SK-N-SH treated with all-trans-retinoic acid at 6 μM for 48 hours (cell line): Measurements from ENCODE around the gene KRT38.

Experiments used
- ATAC-seq: fragments of 200-7000 bp; cut with Tn5 transposase; 3 replicates; pipeline ENCODE4 v1.9.1; 2020; ENCODE audit warnings: mild to moderate bottlenecking, moderate library complexity
- BACH2 ChIP-seq: fragments of 250-450 bp; sonication (Bioruptor Pico); IDR thresholded peaks from 2 replicates; pipeline ENCODE4 v1.9.0; 2021; ENCODE audit warnings: mild to moderate bottlenecking, borderline replicate concordance
- CSDC2 ChIP-seq: fragments of 250-450 bp; sonication (Bioruptor Pico); IDR thresholded peaks from 2 replicates; pipeline ENCODE4 v1.5.0; 2020; ENCODE audit warnings: mild to moderate bottlenecking, moderate library complexity
- GLIS3 ChIP-seq: fragments of 250-450 bp; sonication (Bioruptor Pico); IDR thresholded peaks from 2 replicates; pipeline ENCODE4 v1.5.0; 2020; ENCODE audit warnings: mild to moderate bottlenecking, moderate library complexity
- ISL1 ChIP-seq: fragments of 250-450 bp; sonication (Bioruptor Pico); IDR thresholded peaks from 2 replicates; pipeline ENCODE4 v2.1.2; 2022; ENCODE audit warnings: mild to moderate bottlenecking, moderate library complexity
- PPARA ChIP-seq: fragments of 250-450 bp; sonication (Bioruptor Pico); IDR thresholded peaks from 2 replicates; pipeline ENCODE4 v1.5.0; 2020; ENCODE audit warnings: mild to moderate bottlenecking, borderline replicate concordance
- RARB ChIP-seq: fragments of 250-450 bp; sonication (Bioruptor Pico); IDR thresholded peaks from 2 replicates; pipeline ENCODE4 v1.8.0; 2021; ENCODE audit warnings: mild to moderate bottlenecking, moderate library complexity
- SNAI2 ChIP-seq: fragments of 250-450 bp; sonication (Bioruptor Pico); IDR thresholded peaks from 2 replicates; pipeline ENCODE4 v1.5.0; 2020; ENCODE audit warnings: mild to moderate bottlenecking, moderate library complexity
- TOX ChIP-seq: fragments of 250-450 bp; sonication (Bioruptor Pico); IDR thresholded peaks from 2 replicates; pipeline ENCODE4 v1.8.0; 2021; ENCODE audit warnings: mild to moderate bottlenecking, moderate library complexity, borderline replicate concordance
- ZC3H10 ChIP-seq: fragments of 250-450 bp; sonication (Bioruptor Pico); IDR thresholded peaks from 2 replicates; pipeline ENCODE4 v1.5.1; 2021; ENCODE audit warnings: mild to moderate bottlenecking, moderate library complexity
- ZFP30 ChIP-seq: fragments of 450-650 bp; formaldehyde crosslinking; IDR thresholded peaks from 2 replicates; pipeline ENCODE4 v1.5.0; 2022; ENCODE audit warnings: mild to moderate bottlenecking, moderate library complexity
- ZNF565 ChIP-seq: fragments of 450-650 bp; formaldehyde crosslinking; conservative IDR thresholded peaks from 2 replicates; pipeline ENCODE4 v1.5.0; 2020; ENCODE audit warnings: low read depth, mild to moderate bottlenecking, moderate library complexity
- ZNF70 ChIP-seq: fragments of 450-650 bp; formaldehyde crosslinking; IDR thresholded peaks from 2 replicates; pipeline ENCODE4 v1.5.0; 2020; ENCODE audit warnings: mild to moderate bottlenecking, moderate library complexity
- ZNF8 ChIP-seq: fragments of 450-650 bp; formaldehyde crosslinking; IDR thresholded peaks from 2 replicates; pipeline ENCODE4 v1.5.0; 2020; ENCODE audit warnings: mild to moderate bottlenecking, moderate library complexity
- TF ChIP-seq, protein P1 (sequence below): fragments of 250-450 bp; sonication (Bioruptor Pico); IDR thresholded peaks from 2 replicates; pipeline ENCODE4 v1.5.0; 2020; ENCODE audit warnings: mild to moderate bottlenecking, moderate library complexity
- TF ChIP-seq, protein P2 (sequence below): fragments of 250-450 bp; sonication (Bioruptor Pico); IDR thresholded peaks from 2 replicates; pipeline ENCODE4 v1.5.1; 2020; ENCODE audit warnings: low read depth, mild to moderate bottlenecking, moderate library complexity
- TF ChIP-seq, protein P3 (sequence below): fragments of 250-450 bp; sonication (Bioruptor Pico); IDR thresholded peaks from 2 replicates; pipeline ENCODE4 v1.8.0; 2020; ENCODE audit warnings: mild to moderate bottlenecking, moderate library complexity, borderline replicate concordance

KRT38 gene

DNA sequence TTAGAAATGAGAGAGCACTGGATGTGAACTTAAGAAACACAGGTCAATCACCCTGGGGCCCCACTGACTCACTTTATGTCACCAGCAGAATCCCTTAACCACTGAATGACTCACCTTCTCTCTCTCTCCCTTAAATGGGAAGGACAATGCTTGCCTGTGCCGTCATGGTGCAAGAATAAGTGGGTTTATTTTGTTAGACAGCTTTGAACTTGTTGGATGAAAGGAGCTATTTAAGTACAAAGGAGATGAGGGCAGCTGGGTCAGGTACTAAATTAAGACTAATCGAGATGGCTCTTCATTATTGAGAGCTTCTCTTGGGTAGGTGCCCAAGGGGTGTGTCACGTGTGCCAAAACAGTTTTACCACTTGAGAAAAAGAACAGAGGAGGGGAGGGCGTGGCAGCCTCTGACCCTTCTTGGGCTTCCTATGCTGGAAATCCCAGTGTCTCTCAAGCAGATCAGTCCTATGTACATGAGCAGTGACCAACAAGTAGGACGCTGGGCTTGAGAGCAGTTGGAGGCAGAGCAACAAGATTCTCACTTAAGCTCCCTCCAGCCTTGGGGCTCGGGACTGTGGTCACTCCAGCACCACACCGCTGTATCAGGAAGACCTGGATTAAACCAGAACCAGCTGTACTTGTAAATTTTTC lies 36.6 kb downstream of the KRT38 start (continued):
- no peak for TF ChIP-seq ZNF565 (CRISPR knock-in tag)
- no peak for TF ChIP-seq PPARA
- no peak for TF ChIP-seq SNAI2 (CRISPR knock-in tag)
- no peak for TF ChIP-seq ZC3H10 (CRISPR knock-in tag)
- TF ChIP-seq CSDC2 (CRISPR knock-in tag) = no peak
- no peak for TF ChIP-seq ISL1
- TF ChIP-seq, protein P1, sequence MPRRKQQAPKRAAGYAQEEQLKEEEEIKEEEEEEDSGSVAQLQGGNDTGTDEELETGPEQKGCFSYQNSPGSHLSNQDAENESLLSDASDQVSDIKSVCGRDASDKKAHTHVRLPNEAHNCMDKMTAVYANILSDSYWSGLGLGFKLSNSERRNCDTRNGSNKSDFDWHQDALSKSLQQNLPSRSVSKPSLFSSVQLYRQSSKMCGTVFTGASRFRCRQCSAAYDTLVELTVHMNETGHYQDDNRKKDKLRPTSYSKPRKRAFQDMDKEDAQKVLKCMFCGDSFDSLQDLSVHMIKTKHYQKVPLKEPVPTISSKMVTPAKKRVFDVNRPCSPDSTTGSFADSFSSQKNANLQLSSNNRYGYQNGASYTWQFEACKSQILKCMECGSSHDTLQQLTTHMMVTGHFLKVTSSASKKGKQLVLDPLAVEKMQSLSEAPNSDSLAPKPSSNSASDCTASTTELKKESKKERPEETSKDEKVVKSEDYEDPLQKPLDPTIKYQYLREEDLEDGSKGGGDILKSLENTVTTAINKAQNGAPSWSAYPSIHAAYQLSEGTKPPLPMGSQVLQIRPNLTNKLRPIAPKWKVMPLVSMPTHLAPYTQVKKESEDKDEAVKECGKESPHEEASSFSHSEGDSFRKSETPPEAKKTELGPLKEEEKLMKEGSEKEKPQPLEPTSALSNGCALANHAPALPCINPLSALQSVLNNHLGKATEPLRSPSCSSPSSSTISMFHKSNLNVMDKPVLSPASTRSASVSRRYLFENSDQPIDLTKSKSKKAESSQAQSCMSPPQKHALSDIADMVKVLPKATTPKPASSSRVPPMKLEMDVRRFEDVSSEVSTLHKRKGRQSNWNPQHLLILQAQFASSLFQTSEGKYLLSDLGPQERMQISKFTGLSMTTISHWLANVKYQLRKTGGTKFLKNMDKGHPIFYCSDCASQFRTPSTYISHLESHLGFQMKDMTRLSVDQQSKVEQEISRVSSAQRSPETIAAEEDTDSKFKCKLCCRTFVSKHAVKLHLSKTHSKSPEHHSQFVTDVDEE (CRISPR knock-in tag) = no peak

DNA sequence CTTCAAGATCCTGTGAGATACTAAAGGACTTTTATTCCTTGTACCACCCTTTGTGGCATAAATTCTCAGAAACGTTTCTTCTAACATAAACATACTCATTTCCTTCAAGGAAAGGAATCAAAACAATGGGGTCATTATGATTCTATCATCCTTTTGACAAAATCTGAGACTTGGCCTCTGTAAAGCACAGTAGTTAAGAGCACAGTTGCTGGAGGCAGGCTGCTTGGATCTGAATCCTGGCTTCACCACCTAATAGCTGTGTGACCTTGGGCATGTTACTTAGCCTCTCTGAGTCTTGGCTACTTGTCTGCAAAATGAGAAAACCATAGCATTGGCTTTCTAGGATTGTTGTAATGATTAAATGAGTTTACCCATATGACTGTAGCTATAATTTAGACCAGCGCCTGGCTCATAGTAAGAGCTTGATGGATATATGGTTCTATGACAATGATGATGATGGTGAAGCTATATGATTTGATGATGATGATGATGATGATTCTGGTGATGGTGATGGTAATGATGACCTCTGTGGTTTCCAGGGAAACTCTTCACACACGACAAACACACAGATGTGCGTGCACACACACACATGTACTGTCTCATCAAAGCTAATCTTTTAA lies 37.3 kb downstream of the KRT38 start:
- no peak for TF ChIP-seq ISL1
- TF ChIP-seq, protein P2, sequence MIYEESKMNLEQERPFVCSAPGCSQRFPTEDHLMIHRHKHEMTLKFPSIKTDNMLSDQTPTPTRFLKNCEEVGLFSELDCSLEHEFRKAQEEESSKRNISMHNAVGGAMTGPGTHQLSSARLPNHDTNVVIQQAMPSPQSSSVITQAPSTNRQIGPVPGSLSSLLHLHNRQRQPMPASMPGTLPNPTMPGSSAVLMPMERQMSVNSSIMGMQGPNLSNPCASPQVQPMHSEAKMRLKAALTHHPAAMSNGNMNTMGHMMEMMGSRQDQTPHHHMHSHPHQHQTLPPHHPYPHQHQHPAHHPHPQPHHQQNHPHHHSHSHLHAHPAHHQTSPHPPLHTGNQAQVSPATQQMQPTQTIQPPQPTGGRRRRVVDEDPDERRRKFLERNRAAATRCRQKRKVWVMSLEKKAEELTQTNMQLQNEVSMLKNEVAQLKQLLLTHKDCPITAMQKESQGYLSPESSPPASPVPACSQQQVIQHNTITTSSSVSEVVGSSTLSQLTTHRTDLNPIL (CRISPR knock-in tag) = no peak
- TF ChIP-seq TOX (CRISPR knock-in tag) = no peak
- TF ChIP-seq PPARA = no peak
- TF ChIP-seq GLIS3 (CRISPR knock-in tag) = no peak
- ATAC-seq = no peak

DNA sequence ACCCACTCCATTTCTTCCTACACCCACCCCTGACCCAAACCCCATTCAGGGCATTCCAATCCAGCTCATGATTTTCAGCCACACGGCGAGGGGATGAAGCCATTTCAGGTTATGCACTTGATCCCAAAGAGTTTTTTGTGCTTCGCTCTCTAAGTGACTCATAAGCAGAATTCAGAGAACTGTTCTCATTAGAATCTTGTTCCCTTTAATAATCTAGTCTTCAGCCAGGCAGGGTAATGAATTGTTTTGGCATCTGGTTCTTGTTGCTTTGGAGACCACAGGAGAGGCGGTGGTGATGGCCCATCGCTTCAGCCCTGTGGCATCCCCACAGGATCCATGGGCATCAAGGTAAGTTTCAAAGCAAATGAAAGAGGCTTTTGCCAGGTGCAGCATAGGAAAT lies 38.6 kb downstream of the KRT38 start:
- ATAC-seq = no peak
- TF ChIP-seq, protein P3, sequence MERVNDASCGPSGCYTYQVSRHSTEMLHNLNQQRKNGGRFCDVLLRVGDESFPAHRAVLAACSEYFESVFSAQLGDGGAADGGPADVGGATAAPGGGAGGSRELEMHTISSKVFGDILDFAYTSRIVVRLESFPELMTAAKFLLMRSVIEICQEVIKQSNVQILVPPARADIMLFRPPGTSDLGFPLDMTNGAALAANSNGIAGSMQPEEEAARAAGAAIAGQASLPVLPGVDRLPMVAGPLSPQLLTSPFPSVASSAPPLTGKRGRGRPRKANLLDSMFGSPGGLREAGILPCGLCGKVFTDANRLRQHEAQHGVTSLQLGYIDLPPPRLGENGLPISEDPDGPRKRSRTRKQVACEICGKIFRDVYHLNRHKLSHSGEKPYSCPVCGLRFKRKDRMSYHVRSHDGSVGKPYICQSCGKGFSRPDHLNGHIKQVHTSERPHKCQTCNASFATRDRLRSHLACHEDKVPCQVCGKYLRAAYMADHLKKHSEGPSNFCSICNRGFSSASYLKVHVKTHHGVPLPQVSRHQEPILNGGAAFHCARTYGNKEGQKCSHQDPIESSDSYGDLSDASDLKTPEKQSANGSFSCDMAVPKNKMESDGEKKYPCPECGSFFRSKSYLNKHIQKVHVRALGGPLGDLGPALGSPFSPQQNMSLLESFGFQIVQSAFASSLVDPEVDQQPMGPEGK = no peak
- TF ChIP-seq TOX (CRISPR knock-in tag) (no peak), ZFP30 (CRISPR knock-in tag) (no peak), BACH2 (CRISPR knock-in tag) (no peak), ZC3H10 (CRISPR knock-in tag) (no peak)
- TF ChIP-seq, all 23 proteins: peak for 0

DNA sequence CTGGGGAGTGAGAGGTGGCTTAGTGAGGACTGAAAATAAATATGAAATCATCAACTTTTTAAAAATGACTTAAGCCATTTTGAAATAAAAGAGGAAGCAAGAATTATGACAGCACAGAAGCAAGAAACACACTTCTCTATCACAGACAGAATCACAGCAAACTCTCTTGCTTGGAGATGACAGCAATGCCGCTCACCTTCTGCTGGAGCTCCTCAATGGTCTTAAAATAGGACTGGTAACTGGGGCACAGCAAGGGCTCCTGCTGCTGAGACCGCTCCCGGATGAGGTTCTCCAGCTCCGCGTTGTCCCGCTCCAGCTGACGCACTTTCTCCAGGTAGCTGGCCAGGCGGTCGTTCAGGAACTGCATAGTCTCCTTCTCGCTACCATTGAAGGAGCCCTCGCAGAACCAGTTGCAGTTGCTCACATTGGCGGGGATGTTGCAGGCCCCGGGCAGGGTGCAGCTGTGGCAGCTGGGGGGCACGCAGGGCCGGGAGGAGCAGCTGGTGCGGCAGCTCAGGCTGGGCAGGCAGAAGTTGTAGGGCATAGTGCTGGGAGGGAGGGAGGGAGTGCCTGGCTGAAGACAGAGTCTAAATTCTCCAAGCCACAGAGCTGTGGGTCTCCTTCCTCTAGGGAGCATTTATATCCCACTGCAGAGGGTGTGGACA lies 43.7 kb downstream of the KRT38 start, which contains the start of gene KRT31:
Gene KRT31 (minus strand): TSS at position 613 of the 665 bp plus-strand sequence. CDS start 69 bp downstream, at position 544.
- no peak for TF ChIP-seq ZNF70 (CRISPR knock-in tag)
- TF ChIP-seq, protein P3 = no peak
- no peak for TF ChIP-seq RARB
- TF ChIP-seq GLIS3 (CRISPR knock-in tag) = no peak
- TF ChIP-seq ZNF8 (CRISPR knock-in tag) = no peak
- TF ChIP-seq, protein P2 (CRISPR knock-in tag) = no peak
- no peak for ATAC-seq
